IMR-90 (cell line): ENCODE results near the gene TSKS. TPM values are rescaled to one million over a fixed set of nuclear protein-coding genes. Genes with fewer than 3 reads are reported as not detected.
A peak's percentile ranks its signal among the peaks of the same experiment; 100 is the strongest.

ENCODE experiments used
- ATAC-seq: fragments of 200-7000 bp; cut with Tn5 transposase; 2 replicates; pipeline ENCODE4 v1.9.1; 2020; ENCODE audit warnings: low read depth, mild to moderate bottlenecking, moderate library complexity
- BruUV-seq: library from RNA; stranded (reverse); fragments of 400-500 nt; replicated peaks from 2 replicates; lab custom pipeline; 2021; lab: Mats Ljungman, UMichigan
- CTCF ChIA-PET: fragments of 300-600 bp; formaldehyde crosslinking; extraction: SDS; loops from one replicate; lab custom pipeline; 2021; ENCODE audit warnings: antibody characterized with exemption; lab: Yijun Ruan, JAX
- POLR2A ChIA-PET: fragments of 300-600 bp; sonication (Branson Sonifier 250); formaldehyde crosslinking; loops from one replicate; lab custom pipeline; 2022; ENCODE audit warnings: antibody characterized with exemption; ENCODE audit not compliant: unreplicated experiment; lab: Charles Lee
- DNase-seq: peaks from one replicate; pipeline ENCODE4 v3.0.0; 2013
- H2AFZ ChIP-seq: replicated peaks from 2 replicates; pipeline ENCODE3; 2013; ENCODE audit warnings: low read length, mild to moderate bottlenecking; ENCODE audit not compliant: poor library complexity
- H2AK5ac ChIP-seq: 2 replicates; pipeline ENCODE4 v1.6.1; 2013; ENCODE audit warnings: low read depth, low read length, inconsistent platforms
- H2AK9ac ChIP-seq: replicated peaks from 2 replicates; pipeline ENCODE3; 2013; ENCODE audit warnings: mild to moderate bottlenecking, low read depth, low read length, moderate library complexity; ENCODE audit not compliant: poor library complexity
- H2BK120ac ChIP-seq: 2 replicates; pipeline ENCODE4 v1.6.1; 2013; ENCODE audit warnings: low read depth, low read length, inconsistent platforms
- H2BK15ac ChIP-seq: 3 replicates; pipeline ENCODE4 v1.6.1; 2013; ENCODE audit warnings: low read depth, low read length, inconsistent platforms
- H2BK20ac ChIP-seq: 2 replicates; pipeline ENCODE4 v1.6.1; 2013; ENCODE audit warnings: low read depth, mild to moderate bottlenecking, inconsistent platforms, low read length, moderate library complexity
- H2BK5ac ChIP-seq: 2 replicates; pipeline ENCODE4 v1.6.1; 2013; ENCODE audit warnings: mild to moderate bottlenecking, low read depth, low read length, inconsistent platforms; ENCODE audit not compliant: poor library complexity, severe bottlenecking
- H3K14ac ChIP-seq: replicated peaks from 2 replicates; pipeline ENCODE4 v1.6.1; 2013; ENCODE audit warnings: low read depth, low read length, inconsistent platforms
- H3K18ac ChIP-seq: 2 replicates; pipeline ENCODE4 v1.6.1; 2013; ENCODE audit warnings: low read depth, low read length, control low read depth
- H3K23ac ChIP-seq: 2 replicates; pipeline ENCODE4 v1.6.1; 2013; ENCODE audit warnings: low read depth, low read length, inconsistent platforms
- H3K27ac ChIP-seq: 2 replicates; pipeline ENCODE4 v1.5.1; 2013; ENCODE audit warnings: mild to moderate bottlenecking, control low read depth, low read length; ENCODE audit not compliant: insufficient read depth
- H3K27me3 ChIP-seq: 2 replicates; pipeline ENCODE4 v1.6.1; 2013; ENCODE audit warnings: low read length; ENCODE audit not compliant: control insufficient read depth, insufficient read depth
- H3K36me3 ChIP-seq: 2 replicates; pipeline ENCODE4 v1.6.1; 2013; ENCODE audit warnings: low read length, mixed read lengths; ENCODE audit not compliant: control insufficient read depth, insufficient read depth
- H3K4ac ChIP-seq: 2 replicates; pipeline ENCODE4 v1.6.1; 2013; ENCODE audit warnings: low read depth, low read length, inconsistent platforms
- H3K4me1 ChIP-seq: 2 replicates; pipeline ENCODE4 v1.6.1; 2013; ENCODE audit warnings: low read length, mixed read lengths; ENCODE audit not compliant: control insufficient read depth, insufficient read depth
- H3K4me2 ChIP-seq: 2 replicates; pipeline ENCODE4 v1.6.1; 2013; ENCODE audit warnings: low read depth, mild to moderate bottlenecking, control low read depth, low read length, moderate library complexity
- H3K4me3 ChIP-seq: 2 replicates; pipeline ENCODE4 v1.5.1; 2013; ENCODE audit warnings: low read depth, mild to moderate bottlenecking, control low read depth, low read length, moderate library complexity; ENCODE audit not compliant: insufficient read depth
- H3K56ac ChIP-seq: 2 replicates; pipeline ENCODE4 v1.6.1; 2013; ENCODE audit warnings: low read length, inconsistent platforms; ENCODE audit not compliant: insufficient read depth; ENCODE audit errors: extremely low read depth
- H3K79me1 ChIP-seq, 2 experiments: 2 replicates each; pipeline ENCODE4 v1.6.1; 2013; ENCODE audit warnings: low read length in 2 of 2, inconsistent platforms in 1 of 2, low read depth in 1 of 2
- H3K9ac ChIP-seq: 2 replicates; pipeline ENCODE4 v1.6.1; 2013; ENCODE audit warnings: low read depth, low read length, control low read depth
- H3K9me1 ChIP-seq: 2 replicates; pipeline ENCODE4 v1.6.1; 2013; ENCODE audit warnings: low read length, inconsistent platforms; ENCODE audit not compliant: insufficient read depth
- H3K9me3 ChIP-seq: 2 replicates; pipeline ENCODE4 v1.6.1; 2013; ENCODE audit warnings: low read length; ENCODE audit not compliant: control insufficient read depth, insufficient read depth
- H4K20me1 ChIP-seq: 2 replicates; pipeline ENCODE4 v1.6.1; 2013; ENCODE audit warnings: low read length, inconsistent platforms; ENCODE audit not compliant: insufficient read depth
- H4K5ac ChIP-seq: 2 replicates; pipeline ENCODE4 v1.6.1; 2013; ENCODE audit warnings: mild to moderate bottlenecking, low read depth, low read length, control low read depth
- H4K8ac ChIP-seq, 2 experiments: 2 replicates each; pipeline ENCODE4 v1.6.1; 2013; ENCODE audit warnings: low read depth in 2 of 2, low read length in 2 of 2, control low read depth in 1 of 2, inconsistent platforms in 1 of 2
- H4K91ac ChIP-seq: 2 replicates; pipeline ENCODE4 v1.6.1; 2013; ENCODE audit warnings: low read depth, low read length, inconsistent platforms; ENCODE audit not compliant: insufficient read depth
- CEBPB ChIP-seq: IDR thresholded peaks from 2 replicates; pipeline ENCODE4 v1.6.1; 2012; ENCODE audit warnings: low read depth, low read length, improper control_type of control experiment
- MAFK ChIP-seq: IDR thresholded peaks from 2 replicates; pipeline ENCODE4 v1.6.1; 2012; ENCODE audit warnings: low read depth, low read length, improper control_type of control experiment
- NFE2L2 ChIP-seq: fragments of 150-350 bp; IDR thresholded peaks from 2 replicates; pipeline ENCODE4 v1.6.1; 2016; ENCODE audit warnings: low read depth, mild to moderate bottlenecking, low read length
- POLR2A ChIP-seq: IDR thresholded peaks from 2 replicates; pipeline ENCODE4 v1.6.1; 2012; ENCODE audit warnings: mild to moderate bottlenecking, low read depth, low read length
- WGBS, 2 experiments: methylation state at CpG; one replicate each; pipeline versions ENCODE4 v1.1.5 to v1.1.7; 2013; ENCODE audit warnings: missing lambda C conversion rate in 2 of 2; ENCODE audit not compliant: insufficient read length in 1 of 2; ENCODE audit errors: extremely low coverage in 2 of 2; 5-methylcytosine and 5-hydroxymethylcytosine counted together
- dilution Hi-C: fragments of 300-500 bp; cut with HindIII; formaldehyde crosslinking; loops from one replicate; pipeline ENCODE4 v1.14.3; 2018; ENCODE audit warnings: low sequenced_read_pairs; ENCODE audit not compliant: unreplicated experiment
- in situ Hi-C: fragments of 300-500 bp; cut with MboI; formaldehyde crosslinking; loops from 3 replicates; pipeline ENCODE4 v1.14.3; 2019; ENCODE audit warnings: low sequenced_read_pairs, inconsistent platforms, mixed read lengths
- intact Hi-C: fragments of 100-400 bp; cut with micrococcal nuclease; formaldehyde crosslinking; loops from 2 replicates; pipeline ENCODE4 v1.10.0; 2022
- polyA plus RNA-seq, 3 experiments: library from polyadenylated mRNA; depleted of rRNA; stranded (reverse); fragments of >200 nt; gene quantifications; 2 replicates each; pipeline ENCODE4 v1.2.3, GENCODE V29; 2012; ENCODE audit warnings: low replicate concordance in 1 of 3
- total RNA-seq: library from RNA; depleted of rRNA; stranded (reverse); fragments of >200 nt; gene quantifications from 2 replicates; pipeline ENCODE4 v1.2.3, GENCODE V29; 2012
- TF ChIP-seq, protein P1 (sequence below): fragments of 150-350 bp; IDR thresholded peaks from 2 replicates; pipeline ENCODE4 v1.6.1; 2016; ENCODE audit warnings: low read depth, mild to moderate bottlenecking, low read length, moderate library complexity, borderline replicate concordance

The TSKS gene
- total and polyA plus RNA-seq, 2 of the 4 experiments (the other 2 are of a cell fraction) = not detected

- BruUV-seq = no TSS peak
- Histone ChIP-seq H3K27me3 (no peaks in the 10 kb centered on the region), H3K18ac (no peak overlapping the region), H3K56ac (no peak overlapping the region), H2AK5ac (no peak overlapping the region), H3K36me3 (peaks cover 55% of the 10 kb centered on the region), H3K4me1 (peaks cover 7% of the 10 kb centered on the region), H2BK5ac (no peak overlapping the region), H3K14ac (no peak overlapping the region), H4K5ac (no peak overlapping the region), H4K8ac (no peak overlapping the region), H3K9ac (no peak overlapping the region), H4K91ac (no peak overlapping the region), H3K4me2 (no peak overlapping the region), H2BK15ac (no peak overlapping the region), H3K23ac (no peak overlapping the region), H3K79me1 (peaks cover 13 to 50% of the 10 kb centered on the region in 2 experiments), H3K9me1 (peaks cover 7% of the 10 kb centered on the region; the same call in 1 of the 2 replicates), H3K9me3 (no peaks in the 10 kb centered on the region), H2BK20ac (no peak overlapping the region), H2AFZ (no peak overlapping the region), H2AK9ac (no peak overlapping the region), H2BK120ac (no peak overlapping the region), H3K27ac (no peak overlapping the region), H4K20me1 (peaks cover 31% of the 10 kb centered on the region), H3K4ac (no peak overlapping the region), H3K4me3 (no peak overlapping the region)
- in situ Hi-C loops = no loop called here
- CTCF ChIA-PET = interaction anchor here (0.6 kb wide), 1 partner anchor 228 kb away, joined by 5 read pairs; no protein-coding TSS in a partner anchor
- dilution Hi-C loops = no loop called here
- DNase-seq (peak; percentile 11), ATAC-seq (peak; percentile 64)
- 80% methylated on average over 5 of the region's 9 CpGs; no CpG with 5 or more reads in 1 of the 2 experiments for WGBS, 2 experiments
- POLR2A ChIA-PET = no interaction called here
- intact Hi-C loops = no loop called here
- TF ChIP-seq POLR2A (no peak), MAFK (no peak), CEBPB (no peak), NFE2L2 (no peak)
- TF ChIP-seq, protein P1, sequence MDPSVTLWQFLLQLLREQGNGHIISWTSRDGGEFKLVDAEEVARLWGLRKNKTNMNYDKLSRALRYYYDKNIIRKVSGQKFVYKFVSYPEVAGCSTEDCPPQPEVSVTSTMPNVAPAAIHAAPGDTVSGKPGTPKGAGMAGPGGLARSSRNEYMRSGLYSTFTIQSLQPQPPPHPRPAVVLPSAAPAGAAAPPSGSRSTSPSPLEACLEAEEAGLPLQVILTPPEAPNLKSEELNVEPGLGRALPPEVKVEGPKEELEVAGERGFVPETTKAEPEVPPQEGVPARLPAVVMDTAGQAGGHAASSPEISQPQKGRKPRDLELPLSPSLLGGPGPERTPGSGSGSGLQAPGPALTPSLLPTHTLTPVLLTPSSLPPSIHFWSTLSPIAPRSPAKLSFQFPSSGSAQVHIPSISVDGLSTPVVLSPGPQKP = no peak
These were observed 27.8 kb upstream of the TSKS start for GRCh38 chr19:49790866-49791265.
